ENCODE results near the gene PADI1. TPM values are rescaled to one million over a fixed set of nuclear protein-coding genes. Genes with fewer than 3 reads are reported as not detected.

PADI1 gene
- total RNA-seq, 1 experiment from 2014 or later, result not detected

DNA sequence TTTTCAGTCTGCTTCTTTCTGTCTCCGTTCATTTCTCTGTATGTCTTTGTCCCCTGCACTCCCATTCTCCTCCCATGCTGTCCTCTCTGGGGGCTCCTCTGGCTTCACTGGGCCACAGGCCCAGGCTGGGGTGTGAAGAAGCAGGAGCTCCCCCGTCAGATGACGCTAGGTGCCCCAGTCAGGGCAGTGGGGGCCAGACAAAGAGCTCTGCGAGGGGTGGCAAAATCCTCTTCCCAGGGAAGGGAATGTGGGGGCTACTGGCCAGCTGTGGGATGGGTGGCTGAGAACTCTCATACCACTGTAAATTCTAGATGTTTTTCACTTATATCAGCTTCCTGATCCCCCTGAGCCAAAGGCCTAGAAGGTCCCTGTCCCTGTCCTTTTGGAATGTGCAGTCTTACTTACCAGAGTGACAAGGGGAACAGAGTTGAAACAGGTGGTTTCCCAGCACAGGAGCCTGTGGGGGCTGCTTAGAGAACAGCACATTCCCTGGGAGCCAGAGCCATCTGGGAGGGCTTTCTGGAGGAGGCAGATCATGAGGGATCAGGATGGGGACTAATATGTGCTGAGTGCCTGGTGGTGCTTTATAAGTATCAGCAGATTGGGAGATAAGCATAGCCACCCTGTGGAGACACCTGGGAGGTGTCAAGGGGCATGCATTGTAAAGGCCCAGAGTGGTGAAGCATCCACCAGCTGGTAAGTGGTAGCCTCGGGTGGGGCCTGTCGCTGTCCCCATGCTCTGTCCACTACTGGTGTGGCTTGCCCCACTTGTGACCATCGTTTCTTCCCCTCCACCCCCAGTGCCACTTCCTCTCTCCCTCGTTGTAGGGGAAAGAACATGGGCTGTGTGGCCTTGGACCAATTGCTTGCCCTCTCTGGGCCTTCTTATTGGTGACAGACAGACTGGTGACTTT lies 10.1 kb upstream of the PADI1 start:
- no TSS peak for BruUV-seq (replicated peaks)
- TF ChIP-seq, protein P1, sequence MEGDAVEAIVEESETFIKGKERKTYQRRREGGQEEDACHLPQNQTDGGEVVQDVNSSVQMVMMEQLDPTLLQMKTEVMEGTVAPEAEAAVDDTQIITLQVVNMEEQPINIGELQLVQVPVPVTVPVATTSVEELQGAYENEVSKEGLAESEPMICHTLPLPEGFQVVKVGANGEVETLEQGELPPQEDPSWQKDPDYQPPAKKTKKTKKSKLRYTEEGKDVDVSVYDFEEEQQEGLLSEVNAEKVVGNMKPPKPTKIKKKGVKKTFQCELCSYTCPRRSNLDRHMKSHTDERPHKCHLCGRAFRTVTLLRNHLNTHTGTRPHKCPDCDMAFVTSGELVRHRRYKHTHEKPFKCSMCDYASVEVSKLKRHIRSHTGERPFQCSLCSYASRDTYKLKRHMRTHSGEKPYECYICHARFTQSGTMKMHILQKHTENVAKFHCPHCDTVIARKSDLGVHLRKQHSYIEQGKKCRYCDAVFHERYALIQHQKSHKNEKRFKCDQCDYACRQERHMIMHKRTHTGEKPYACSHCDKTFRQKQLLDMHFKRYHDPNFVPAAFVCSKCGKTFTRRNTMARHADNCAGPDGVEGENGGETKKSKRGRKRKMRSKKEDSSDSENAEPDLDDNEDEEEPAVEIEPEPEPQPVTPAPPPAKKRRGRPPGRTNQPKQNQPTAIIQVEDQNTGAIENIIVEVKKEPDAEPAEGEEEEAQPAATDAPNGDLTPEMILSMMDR (IDR thresholded peaks at IDR 0.05; ENCODE audit: insufficient read depth in 1 of 2, low read depth in 1 of 2, low read length in 1 of 2, severe bottlenecking in 1 of 2, unreplicated experiment in 1 of 2), result no peak
- no peaks in the 10 kb centered on the region for H3K4me1 Mint-ChIP-seq (ENCODE audit: low read depth, unreplicated experiment)
- H3K9me3 Mint-ChIP-seq (ENCODE audit: unreplicated experiment), result no peaks in the 10 kb centered on the region
- no peaks in the 10 kb centered on the region for H3K27me3 Mint-ChIP-seq (ENCODE audit: insufficient read depth, unreplicated experiment)
- no peak overlapping the region for H3K4me3 Mint-ChIP-seq (ENCODE audit: unreplicated experiment)
- intact Hi-C loops (cut with micrococcal nuclease; ENCODE audit: unreplicated experiment), result loop anchor here (10.0 kb wide), 1 partner anchor 50 kb away; no protein-coding TSS in a partner anchor
- no peak overlapping the region for H3K27ac Mint-ChIP-seq (ENCODE audit: unreplicated experiment)
- no peaks in the 10 kb centered on the region for H3K4me1 ChIP-seq
- H3K9me3 ChIP-seq, result no peaks in the 10 kb centered on the region
- no peaks in the 10 kb centered on the region for H3K36me3 ChIP-seq (ENCODE audit: control insufficient read depth, insufficient read depth, low read length)
- POLR2A ChIA-PET, result no interaction called here
- CTCF ChIA-PET, result interaction anchor here (0.6 kb wide), 1 partner anchor 166 kb away, joined by 9 read pairs; no protein-coding TSS in a partner anchor
- no peaks in the 10 kb centered on the region for H3K27me3 ChIP-seq (replicated peaks; ENCODE audit: control insufficient read depth, insufficient read depth, low read length)
- H3K36me3 Mint-ChIP-seq (ENCODE audit: insufficient read depth, unreplicated experiment), result no peaks in the 10 kb centered on the region
- H3K4me3 ChIP-seq (ENCODE audit: low read depth, low read length), result no peak overlapping the region
- DNase-seq, result no peak

DNA sequence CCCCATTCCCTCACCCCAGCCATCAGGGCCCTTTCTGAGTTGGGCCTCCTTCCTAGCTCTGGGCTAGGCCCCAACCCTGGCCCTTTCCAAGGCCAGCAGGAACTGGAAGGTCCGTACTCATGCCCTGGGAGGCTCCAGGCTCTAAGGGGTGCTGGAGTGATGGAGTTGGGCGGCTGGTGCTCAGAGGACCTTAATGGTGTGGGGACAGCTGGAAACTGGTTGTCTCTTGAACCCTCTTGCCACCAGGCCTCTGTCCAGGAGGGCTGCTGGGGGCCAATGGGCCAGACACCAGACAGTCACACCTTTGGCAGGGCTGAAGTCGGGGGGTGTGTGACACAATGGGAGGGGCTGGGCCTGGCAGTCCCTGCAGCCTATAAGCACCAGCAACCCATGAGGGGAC lies 9.2 kb upstream of the PADI1 start:
- POLR2A ChIA-PET, result no interaction called here
- H3K9me3 Mint-ChIP-seq (ENCODE audit: unreplicated experiment), result no peaks in the 10 kb centered on the region
- CTCF ChIA-PET, result no interaction called here
- H3K27ac Mint-ChIP-seq (ENCODE audit: unreplicated experiment), result no peak overlapping the region
- TF ChIP-seq, protein P1 (IDR thresholded peaks at IDR 0.05; ENCODE audit: insufficient read depth in 1 of 2, low read depth in 1 of 2, low read length in 1 of 2, severe bottlenecking in 1 of 2, unreplicated experiment in 1 of 2), result no peak
- DNase-seq, result no peak
- no peak overlapping the region for H3K4me3 ChIP-seq (ENCODE audit: low read depth, low read length)
- no peaks in the 10 kb centered on the region for H3K27me3 Mint-ChIP-seq (ENCODE audit: insufficient read depth, unreplicated experiment)
- H3K36me3 Mint-ChIP-seq (ENCODE audit: insufficient read depth, unreplicated experiment), result no peaks in the 10 kb centered on the region
- peaks cover 6% of the 10 kb centered on the region; the same call in 1 of the 2 replicates for H3K4me1 ChIP-seq
- intact Hi-C loops (cut with micrococcal nuclease; ENCODE audit: unreplicated experiment), result loop anchor here (10.0 kb wide), 1 partner anchor 51 kb away; no protein-coding TSS in a partner anchor
- no peaks in the 10 kb centered on the region for H3K27me3 ChIP-seq (replicated peaks; ENCODE audit: control insufficient read depth, insufficient read depth, low read length)
- no peak overlapping the region for H3K4me3 Mint-ChIP-seq (ENCODE audit: unreplicated experiment)
- no peaks in the 10 kb centered on the region for H3K9me3 ChIP-seq
- H3K4me1 Mint-ChIP-seq (ENCODE audit: low read depth, unreplicated experiment), result no peaks in the 10 kb centered on the region
- H3K36me3 ChIP-seq (ENCODE audit: control insufficient read depth, insufficient read depth, low read length), result no peaks in the 10 kb centered on the region
- BruUV-seq (replicated peaks), result no TSS peak

DNA sequence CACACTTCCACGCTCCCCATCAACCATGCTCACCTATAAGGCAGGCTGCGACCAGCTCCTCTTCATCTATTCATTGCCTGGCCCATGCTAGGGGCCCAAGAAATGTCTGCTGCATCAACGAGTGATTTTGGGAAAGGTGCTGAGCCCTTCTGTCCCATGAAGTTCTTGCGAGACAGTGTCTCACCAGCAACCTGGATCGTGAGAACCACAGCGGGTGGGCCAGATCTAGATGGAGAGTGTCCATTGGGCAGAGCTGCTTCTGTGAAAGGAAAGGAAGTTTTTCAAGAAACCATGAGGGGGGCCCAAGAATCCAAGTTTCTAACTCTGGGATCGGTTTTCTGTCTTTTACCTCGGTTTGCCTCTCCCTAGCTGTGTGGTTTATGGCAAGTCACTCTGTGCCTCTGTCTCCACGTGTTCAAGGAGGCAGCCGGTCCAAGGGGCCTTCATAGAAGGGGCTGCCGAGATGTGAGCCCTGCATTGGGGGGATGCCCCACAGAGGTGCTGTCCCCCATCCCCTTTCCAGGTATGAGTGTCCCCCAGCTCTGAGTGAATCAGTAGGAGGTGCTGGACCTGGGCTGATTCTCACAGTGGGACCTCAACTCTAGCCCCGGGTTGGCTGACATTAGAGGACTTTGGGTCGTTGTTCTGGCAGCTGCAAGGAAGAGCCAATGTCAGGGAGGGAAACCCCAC lies 8.3 kb upstream of the PADI1 start:
- POLR2A ChIA-PET, result no interaction called here
- Mint-ChIP-seq H3K4me1 (ENCODE audit: low read depth, unreplicated experiment) (no peaks in the 10 kb centered on the region), H3K36me3 (ENCODE audit: insufficient read depth, unreplicated experiment) (no peaks in the 10 kb centered on the region), H3K27ac (ENCODE audit: unreplicated experiment) (no peak overlapping the region), H3K4me3 (ENCODE audit: unreplicated experiment) (no peak overlapping the region), H3K27me3 (ENCODE audit: insufficient read depth, unreplicated experiment) (no peaks in the 10 kb centered on the region), H3K9me3 (ENCODE audit: unreplicated experiment) (no peaks in the 10 kb centered on the region)
- TF ChIP-seq, protein P1 (IDR thresholded peaks at IDR 0.05; ENCODE audit: insufficient read depth in 1 of 2, low read depth in 1 of 2, low read length in 1 of 2, severe bottlenecking in 1 of 2, unreplicated experiment in 1 of 2), result no peak
- Histone ChIP-seq H3K27me3 (replicated peaks; ENCODE audit: control insufficient read depth, insufficient read depth, low read length) (no peaks in the 10 kb centered on the region), H3K36me3 (ENCODE audit: control insufficient read depth, insufficient read depth, low read length) (no peaks in the 10 kb centered on the region), H3K9me3 (no peaks in the 10 kb centered on the region), H3K4me3 (ENCODE audit: low read depth, low read length) (no peak overlapping the region), H3K4me1 (peaks cover 15% of the 10 kb centered on the region; the same call in 1 of the 2 replicates)
- no TSS peak for BruUV-seq (replicated peaks)
- no peak for DNase-seq
- intact Hi-C loops (cut with micrococcal nuclease; ENCODE audit: unreplicated experiment), result loop anchor here (10.0 kb wide), 1 partner anchor 52 kb away; no protein-coding TSS in a partner anchor
- CTCF ChIA-PET, result no interaction called here
